ENCODE results near the gene POLDIP2.

DNA sequence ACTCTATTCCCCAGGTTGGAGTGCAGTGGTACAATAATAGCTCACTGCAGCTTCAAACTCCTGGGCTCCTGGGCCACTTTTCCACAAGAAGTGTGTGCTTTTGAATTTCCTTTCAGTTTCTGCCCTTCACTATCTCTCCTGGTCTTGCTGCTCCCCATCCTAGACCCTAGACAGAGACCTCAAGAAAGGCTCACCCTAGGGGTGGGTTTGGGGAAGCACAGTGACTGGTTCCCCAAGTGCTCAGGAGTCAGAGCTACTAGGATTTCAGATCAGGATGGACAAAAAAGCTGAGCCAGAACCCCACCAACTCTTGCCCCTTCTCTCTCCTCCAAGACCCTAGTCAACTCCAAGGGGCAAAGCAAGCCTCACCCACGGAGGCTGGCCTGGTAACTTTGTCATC is 9.3 kb upstream of the POLDIP2 start:
- TF ChIP-seq EZH2phosphoT487 (IDR thresholded peaks at IDR 0.05; ENCODE audit: borderline replicate concordance), result no peak
- TF ChIP-seq, protein P1, sequence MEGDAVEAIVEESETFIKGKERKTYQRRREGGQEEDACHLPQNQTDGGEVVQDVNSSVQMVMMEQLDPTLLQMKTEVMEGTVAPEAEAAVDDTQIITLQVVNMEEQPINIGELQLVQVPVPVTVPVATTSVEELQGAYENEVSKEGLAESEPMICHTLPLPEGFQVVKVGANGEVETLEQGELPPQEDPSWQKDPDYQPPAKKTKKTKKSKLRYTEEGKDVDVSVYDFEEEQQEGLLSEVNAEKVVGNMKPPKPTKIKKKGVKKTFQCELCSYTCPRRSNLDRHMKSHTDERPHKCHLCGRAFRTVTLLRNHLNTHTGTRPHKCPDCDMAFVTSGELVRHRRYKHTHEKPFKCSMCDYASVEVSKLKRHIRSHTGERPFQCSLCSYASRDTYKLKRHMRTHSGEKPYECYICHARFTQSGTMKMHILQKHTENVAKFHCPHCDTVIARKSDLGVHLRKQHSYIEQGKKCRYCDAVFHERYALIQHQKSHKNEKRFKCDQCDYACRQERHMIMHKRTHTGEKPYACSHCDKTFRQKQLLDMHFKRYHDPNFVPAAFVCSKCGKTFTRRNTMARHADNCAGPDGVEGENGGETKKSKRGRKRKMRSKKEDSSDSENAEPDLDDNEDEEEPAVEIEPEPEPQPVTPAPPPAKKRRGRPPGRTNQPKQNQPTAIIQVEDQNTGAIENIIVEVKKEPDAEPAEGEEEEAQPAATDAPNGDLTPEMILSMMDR (conservative IDR thresholded peaks at IDR 0.05; ENCODE audit: low read length), result peak; percentile 31; the same call in 1 of the 2 replicates
